ENCODE measurements around the gene MCOLN2.

Gene MCOLN2

GRCh38 chr1:84890566-84890965, 106.3 kb downstream of the MCOLN2 start:
- no peak for DNase-seq

- no peak for DNase-seq
These were observed 107.5 kb downstream of the MCOLN2 start for GRCh38 chr1:84889437-84889836.

DNA sequence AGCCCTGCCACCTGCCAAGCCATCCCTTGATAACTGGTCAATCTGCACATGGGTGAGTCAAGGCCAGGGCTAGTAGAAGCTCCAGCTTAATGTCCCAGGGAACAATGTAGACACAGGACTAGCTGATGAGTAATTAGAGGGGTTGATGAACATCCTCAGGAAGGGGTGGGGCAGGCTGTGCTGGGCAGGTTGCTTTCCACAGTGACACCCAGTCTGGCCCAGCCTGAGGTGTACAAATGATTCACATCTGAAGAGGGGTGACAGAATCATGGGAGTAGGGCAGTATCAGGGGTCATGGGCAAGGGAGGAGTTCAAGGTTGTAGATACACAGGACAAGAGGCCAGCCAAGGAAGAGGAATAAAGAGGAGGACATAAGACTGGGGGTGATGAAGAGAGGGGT, 108.2 kb downstream of the MCOLN2 start:
- no peak for DNase-seq

DNA sequence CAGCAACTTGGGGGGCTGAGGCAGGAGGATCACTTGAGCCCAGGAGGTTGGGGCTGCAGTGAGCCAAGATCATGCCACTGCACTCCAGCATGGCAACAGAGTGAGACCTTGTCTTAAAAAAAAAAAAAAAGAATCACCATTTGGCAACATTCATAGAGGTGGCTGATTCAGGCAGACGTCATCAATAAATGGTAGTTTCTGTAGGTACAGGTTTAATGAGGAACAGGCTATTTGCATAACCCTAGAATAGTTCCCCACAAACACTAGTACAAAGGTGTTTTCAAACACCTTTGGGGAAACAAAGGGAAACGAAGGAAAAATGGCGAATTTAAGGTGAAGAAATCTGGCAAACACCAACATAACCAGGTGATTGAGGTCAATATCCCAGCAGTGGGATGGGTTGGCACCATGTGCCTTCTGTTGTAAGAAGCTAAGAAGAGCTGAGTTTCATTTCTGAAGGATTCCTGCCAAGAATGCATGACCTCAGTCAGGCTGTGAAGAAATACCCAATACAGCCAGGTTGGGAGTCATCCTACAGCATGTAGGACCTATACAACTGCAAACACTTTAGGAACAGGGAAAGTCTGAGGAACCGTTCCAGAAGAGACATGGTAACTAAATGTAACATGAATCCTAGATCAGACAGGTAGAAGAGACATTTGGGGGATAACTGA, 109.5 kb downstream of the MCOLN2 start:
- DNase-seq: no peak

DNA sequence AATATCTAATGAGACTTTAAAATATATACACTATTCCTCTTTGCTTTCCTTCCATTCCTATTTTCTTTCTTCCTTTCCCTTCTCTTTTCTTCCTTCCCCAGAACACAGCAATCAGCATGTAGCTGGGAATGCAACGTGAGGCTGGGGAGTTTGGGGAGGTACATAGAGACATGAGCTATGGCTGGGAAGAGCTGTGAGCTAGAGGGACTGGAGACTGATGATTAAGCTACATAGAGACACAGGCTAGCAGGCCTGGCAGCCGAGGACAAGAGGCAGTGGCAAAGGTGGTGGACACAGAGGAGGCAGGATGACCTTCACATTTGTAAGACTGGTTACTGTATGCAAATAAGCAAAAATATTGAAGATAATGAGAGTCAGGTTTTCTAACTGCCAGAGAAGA, 111.4 kb downstream of the MCOLN2 start:
- no peak for DNase-seq

DNA sequence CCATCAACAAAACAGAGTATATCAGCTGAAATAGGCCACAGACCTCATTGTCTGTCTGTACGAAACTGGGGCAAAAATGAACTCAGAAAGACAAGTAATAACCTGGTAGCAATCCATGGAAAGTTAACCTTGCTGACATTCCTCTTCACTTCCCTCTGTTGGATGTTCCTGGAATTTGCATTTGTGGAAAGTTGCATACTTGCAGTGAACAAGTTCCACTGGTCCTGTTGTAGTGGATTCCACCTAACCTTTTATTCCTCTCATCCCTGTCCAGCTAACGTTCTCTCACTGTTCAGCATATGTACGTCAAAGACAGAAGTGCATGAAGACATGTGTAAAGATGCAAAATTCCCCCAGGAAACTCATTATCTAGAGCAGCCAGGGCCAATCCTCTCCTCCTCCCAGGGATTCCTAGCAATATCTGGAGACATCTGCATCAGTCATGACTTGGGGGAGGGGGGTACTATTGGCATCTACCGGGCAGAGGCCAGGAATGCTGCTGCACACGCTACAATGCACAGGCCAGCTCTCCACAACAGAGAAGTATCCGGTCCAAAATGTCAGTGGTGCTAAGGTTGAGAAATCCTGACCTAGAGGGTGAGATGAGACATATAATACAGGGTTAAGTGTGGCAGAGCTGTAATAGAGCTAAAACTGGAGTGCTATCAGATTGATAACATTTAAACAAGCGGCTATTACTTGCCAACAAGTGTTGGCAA, 112.1 kb downstream of the MCOLN2 start:
- DNase-seq: no peak

DNA sequence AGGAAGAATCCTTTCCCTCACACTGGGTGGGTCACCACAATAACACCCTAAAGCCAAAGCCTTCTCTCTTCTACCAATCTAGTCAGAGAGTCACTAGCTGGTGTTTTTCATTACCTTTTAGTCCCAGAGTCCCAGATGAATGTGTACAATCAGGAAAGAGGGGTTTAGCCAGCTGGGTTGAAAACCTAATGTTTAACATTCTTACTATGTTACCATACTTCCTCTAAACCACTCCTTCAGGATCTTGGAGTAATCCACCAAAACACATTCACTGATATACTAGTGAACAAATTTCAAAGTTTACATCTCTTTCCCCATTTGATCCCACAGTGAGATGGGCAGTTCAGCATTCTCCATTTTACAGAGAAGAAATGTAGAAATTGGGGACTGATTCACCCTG, 113.6 kb downstream of the MCOLN2 start:
- DNase-seq: no peak

DNA sequence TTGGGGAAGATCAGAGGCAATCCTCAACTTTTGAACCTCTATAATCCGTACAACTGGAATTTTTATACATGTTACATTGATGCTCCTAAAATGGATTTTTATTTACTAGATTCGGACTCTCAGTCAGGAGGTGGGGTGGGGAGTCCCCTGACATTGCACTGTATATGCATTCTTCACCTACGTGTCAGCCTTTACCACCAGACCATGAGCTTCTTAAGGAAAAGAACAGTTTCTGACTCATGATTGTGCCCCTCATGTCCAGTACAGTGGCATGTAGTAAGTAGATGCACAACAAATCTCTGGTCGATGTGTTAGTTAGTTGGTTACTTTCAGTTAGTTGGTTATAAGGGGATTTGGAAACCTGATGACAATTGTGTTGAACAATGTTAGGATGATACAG, 119.3 kb downstream of the MCOLN2 start:
- DNase-seq: no peak

GRCh38 chr1:84876353-84876752, 120.6 kb downstream of the MCOLN2 start:
- no peak for DNase-seq
